HG03066 (cell line): ENCODE measurements around the gene IDH2.

ENCODE experiments used
- ATAC-seq: cut with Tn5 transposase; IDR thresholded peaks from one replicate; pipeline ENCODE4 v1.9.1; 2021; ENCODE audit warnings: low read depth; ENCODE audit not compliant: unreplicated experiment

The IDH2 gene

GRCh38 chr15:90067181-90067952 is 34.9 kb downstream of the IDH2 start:
- no peak for ATAC-seq

- no peak for ATAC-seq
Measured at GRCh38 chr15:90065682-90066049, 36.6 kb downstream of the IDH2 start.

- no peak for ATAC-seq
Measured at GRCh38 chr15:90064911-90065681, 37.2 kb downstream of the IDH2 start.

- ATAC-seq = no peak
Measured at GRCh38 chr15:90063770-90064247, 38.5 kb downstream of the IDH2 start.

- no peak for ATAC-seq
Measured at GRCh38 chr15:90062973-90063769, 39.1 kb downstream of the IDH2 start.

GRCh38 chr15:90062462-90062932 is 39.8 kb downstream of the IDH2 start:
- no peak for ATAC-seq

- ATAC-seq = no peak
Measured at GRCh38 chr15:90062023-90062442, 40.2 kb downstream of the IDH2 start.

GRCh38 chr15:90060797-90061196 is 41.5 kb downstream of the IDH2 start:
- ATAC-seq = no peak

- peak; percentile 87 for ATAC-seq
Measured at GRCh38 chr15:90059208-90059985, 42.9 kb downstream of the IDH2 start.

- ATAC-seq = no peak
Measured at GRCh38 chr15:90058775-90059174, 43.5 kb downstream of the IDH2 start.

GRCh38 chr15:90058308-90058707 is 44.0 kb downstream of the IDH2 start:
- ATAC-seq = peak; percentile 34

GRCh38 chr15:90056529-90056928 is 45.7 kb downstream of the IDH2 start:
- ATAC-seq = no peak

GRCh38 chr15:90055182-90055581 is 47.1 kb downstream of the IDH2 start:
- ATAC-seq = no peak

GRCh38 chr15:90054618-90055097 is 47.6 kb downstream of the IDH2 start:
- no peak for ATAC-seq

GRCh38 chr15:90053685-90054466 is 48.4 kb downstream of the IDH2 start:
- ATAC-seq = no peak

GRCh38 chr15:90051874-90052273 is 50.4 kb downstream of the IDH2 start:
- ATAC-seq = no peak

GRCh38 chr15:90049666-90050604 is 52.3 kb downstream of the IDH2 start:
- no peak for ATAC-seq

GRCh38 chr15:90049030-90049429 is 53.2 kb downstream of the IDH2 start:
- ATAC-seq = no peak
